OCI-LY7 (cell line): ENCODE measurements around the gene NRSN2. TPM values are rescaled to one million over a fixed set of nuclear protein-coding genes. Genes with fewer than 3 reads are reported as not detected.

Source experiments
- BruUV-seq: library from RNA; stranded (reverse); fragments of 400-500 nt; replicated peaks from 2 replicates; lab custom pipeline; 2021; lab: Mats Ljungman, UMichigan
- CTCF ChIA-PET: fragments of 300-600 bp; sonication (Branson Sonifier 250); formaldehyde crosslinking; loops from one replicate; lab custom pipeline; 2022; ENCODE audit warnings: antibody characterized with exemption; ENCODE audit not compliant: unreplicated experiment; lab: Charles Lee
- POLR2A ChIA-PET: fragments of 300-600 bp; sonication (Branson Sonifier 250); formaldehyde crosslinking; loops from one replicate; lab custom pipeline; 2022; ENCODE audit warnings: antibody characterized with exemption; lab: Charles Lee
- DNase-seq: peaks from one replicate; pipeline ENCODE4 v3.0.0-alpha.2; 2015; ENCODE audit warnings: low spot score
- H2AFZ ChIP-seq: fragments of 200-600 bp; sonication (generic), shearing (Covaris generic); 2 replicates; pipeline ENCODE4 v1.6.1; 2014; ENCODE audit warnings: mild to moderate bottlenecking, antibody characterized with exemption, low read length, moderate library complexity
- H3K27ac ChIP-seq: fragments of 200-600 bp; sonication (generic); 2 replicates; pipeline ENCODE4 v1.5.1; 2014; ENCODE audit warnings: mixed run types, low read depth, mild to moderate bottlenecking, moderate library complexity, low read length, inconsistent platforms; ENCODE audit not compliant: poor library complexity, severe bottlenecking
- H3K36me3 ChIP-seq: fragments of 200-600 bp; sonication (generic); 2 replicates; pipeline ENCODE4 v1.6.1; 2014; ENCODE audit warnings: mild to moderate bottlenecking, antibody characterized with exemption, low read length, moderate library complexity, mixed read lengths; ENCODE audit not compliant: insufficient read depth
- H3K4me1 ChIP-seq: fragments of 200-600 bp; sonication (generic); 2 replicates; pipeline ENCODE4 v1.5.1; 2014; ENCODE audit warnings: mild to moderate bottlenecking, low read length; ENCODE audit not compliant: insufficient read depth, poor library complexity, severe bottlenecking
- H3K4me2 ChIP-seq: fragments of 200-600 bp; sonication (generic); 2 replicates; pipeline ENCODE4 v1.6.1; 2014; ENCODE audit warnings: mild to moderate bottlenecking, low read length
- H3K4me3 ChIP-seq: fragments of 200-600 bp; sonication (generic); 2 replicates; pipeline ENCODE4 v1.5.1; 2014; ENCODE audit warnings: mild to moderate bottlenecking, low read depth, low read length; ENCODE audit not compliant: poor library complexity, severe bottlenecking
- H3K79me2 ChIP-seq: fragments of 200-600 bp; sonication (generic); 2 replicates; pipeline ENCODE4 v1.6.1; 2016; ENCODE audit warnings: low read depth, mild to moderate bottlenecking, low read length, moderate library complexity, mixed read lengths; ENCODE audit not compliant: insufficient read depth
- H3K9me2 ChIP-seq: fragments of 200-600 bp; sonication (generic); 2 replicates; pipeline ENCODE4 v1.6.1; 2016; ENCODE audit warnings: mild to moderate bottlenecking, low read length, mixed read lengths; ENCODE audit not compliant: insufficient read depth
- H3K9me3 ChIP-seq: fragments of 200-600 bp; sonication (generic); 2 replicates; pipeline ENCODE4 v1.6.1; 2014; ENCODE audit warnings: mild to moderate bottlenecking, mixed run types, low read length, mixed read lengths
- H4K20me1 ChIP-seq: fragments of 200-600 bp; sonication (generic); 2 replicates; pipeline ENCODE4 v1.6.1; 2014; ENCODE audit warnings: mild to moderate bottlenecking, antibody characterized with exemption, low read length, moderate library complexity, mixed read lengths; ENCODE audit not compliant: insufficient read depth
- CTCF ChIP-seq: fragments of 200-600 bp; sonication (generic); conservative IDR thresholded peaks from 2 replicates; pipeline ENCODE4 v1.5.1; 2014; ENCODE audit warnings: mild to moderate bottlenecking, antibody characterized with exemption, low read length, moderate library complexity, mixed read lengths
- EZH2phosphoT487 ChIP-seq: fragments of 200-600 bp; sonication (generic); IDR thresholded peaks from 2 replicates; pipeline ENCODE4 v1.6.1; 2018; ENCODE audit warnings: low read depth, borderline replicate concordance, mild to moderate bottlenecking, mixed run types, antibody characterized with exemption, low read length, moderate library complexity, mixed read lengths
- intact Hi-C: fragments of 100-400 bp; cut with micrococcal nuclease; formaldehyde crosslinking; loops from one replicate; pipeline ENCODE4 v1.10.0; 2022; ENCODE audit not compliant: unreplicated experiment
- total RNA-seq, 2 experiments: library from RNA; depleted of rRNA in 1 of 2; stranded (reverse); fragments of >200 nt in 1 of 2; shearing (Covaris generic) in 1 of 2; gene quantifications; 2 replicates each; pipeline ENCODE4 v1.2.3, GENCODE V29; 2014 to 2022

The NRSN2 gene
- total RNA-seq, 2 experiments from 2014 or later: 0.32 to 0.86 TPM

- BruUV-seq: no TSS peak
- TF ChIP-seq CTCF (no peak), EZH2phosphoT487 (no peak)
- H3K79me2 ChIP-seq: no peaks in the 10 kb centered on the region
- POLR2A ChIA-PET: no interaction called here
- H3K27ac ChIP-seq: no peak overlapping the region
- H3K36me3 ChIP-seq: no peaks in the 10 kb centered on the region
- DNase-seq: no peak
- no peak overlapping the region for H3K4me3 ChIP-seq
- no peaks in the 10 kb centered on the region for H3K9me3 ChIP-seq
- intact Hi-C loops: no loop called here
- CTCF ChIA-PET: no interaction called here
- no peaks in the 10 kb centered on the region for H4K20me1 ChIP-seq
- no peak overlapping the region for H3K4me2 ChIP-seq
- H2AFZ ChIP-seq: no peak overlapping the region
- H3K9me2 ChIP-seq: no peaks in the 10 kb centered on the region
- H3K4me1 ChIP-seq: peaks cover 17% of the 10 kb centered on the region
These were observed 33.5 kb upstream of the NRSN2 start for GRCh38 chr20:313402-313801.

- H3K4me2 ChIP-seq: no peak overlapping the region
- peaks cover 17% of the 10 kb centered on the region for H3K4me1 ChIP-seq
- DNase-seq: no peak
- no peaks in the 10 kb centered on the region for H3K9me3 ChIP-seq
- no peak overlapping the region for H3K27ac ChIP-seq
- no peak overlapping the region for H2AFZ ChIP-seq
- no peaks in the 10 kb centered on the region for H3K36me3 ChIP-seq
- BruUV-seq: no TSS peak
- TF ChIP-seq EZH2phosphoT487 (no peak), CTCF (no peak)
- ChIA-PET POLR2A (no interaction called here), CTCF (no interaction called here)
- no peaks in the 10 kb centered on the region for H4K20me1 ChIP-seq
- H3K79me2 ChIP-seq: no peaks in the 10 kb centered on the region
- H3K4me3 ChIP-seq: no peak overlapping the region
- intact Hi-C loops: no loop called here
- no peaks in the 10 kb centered on the region for H3K9me2 ChIP-seq
These were observed 33.0 kb upstream of the NRSN2 start for GRCh38 chr20:313948-314347.

- ChIA-PET POLR2A (no interaction called here), CTCF (no interaction called here)
- intact Hi-C loops: no loop called here
- Histone ChIP-seq H3K9me3 (no peaks in the 10 kb centered on the region), H2AFZ (no peak overlapping the region), H3K27ac (no peak overlapping the region), H3K79me2 (no peaks in the 10 kb centered on the region), H3K36me3 (no peaks in the 10 kb centered on the region), H4K20me1 (no peaks in the 10 kb centered on the region), H3K4me1 (no peaks in the 10 kb centered on the region), H3K4me3 (no peak overlapping the region), H3K9me2 (no peaks in the 10 kb centered on the region), H3K4me2 (no peak overlapping the region)
- no peak for DNase-seq
- TF ChIP-seq EZH2phosphoT487: no peak
- TF ChIP-seq CTCF: no peak
- no TSS peak for BruUV-seq
These were observed 30.4 kb upstream of the NRSN2 start for GRCh38 chr20:316316-317068.
